Chondrocyte (in vitro differentiated cells): ENCODE results near the gene PLCXD1. TPM values are rescaled to one million over a fixed set of nuclear protein-coding genes. Genes with fewer than 3 reads are reported as not detected.

Experiments used
- DNase-seq: peaks from one replicate; pipeline ENCODE4 v3.0.0; 2021; ENCODE audit warnings: mixed read lengths, low spot score
- H3K27ac Mint-ChIP-seq: one replicate; pipeline ENCODE4 v1.8.0; 2021; ENCODE audit warnings: mild to moderate bottlenecking, moderate library complexity, mixed read lengths; ENCODE audit not compliant: unreplicated experiment
- H3K27me3 Mint-ChIP-seq: 2 replicates; pipeline ENCODE4 v1.8.0; 2021; ENCODE audit warnings: low read depth, mixed read lengths
- H3K36me3 Mint-ChIP-seq: 2 replicates; pipeline ENCODE4 v1.8.0; 2021; ENCODE audit warnings: low read depth, mixed read lengths
- H3K4me1 Mint-ChIP-seq: 2 replicates; pipeline ENCODE4 v1.8.0; 2021; ENCODE audit warnings: low read depth, mild to moderate bottlenecking, mixed read lengths
- H3K4me3 Mint-ChIP-seq: one replicate; pipeline ENCODE4 v1.8.0; 2021; ENCODE audit warnings: mild to moderate bottlenecking, moderate library complexity, mixed read lengths; ENCODE audit not compliant: unreplicated experiment
- H3K9me3 Mint-ChIP-seq: 2 replicates; pipeline ENCODE4 v1.8.0; 2021; ENCODE audit warnings: low read depth, mixed read lengths
- total RNA-seq: library from RNA; stranded (reverse); gene quantifications from 3 replicates; pipeline ENCODE4 v1.2.1, GENCODE V29; 2021
- TF ChIP-seq, protein P1 (sequence below): fragments of 200-600 bp; sonication (generic); IDR thresholded peaks from 2 replicates; pipeline ENCODE4 v1.5.0; 2021; ENCODE audit warnings: antibody characterized with exemption, mild to moderate bottlenecking, moderate library complexity

PLCXD1 gene
- total RNA-seq, 1 donor from 2014 or later, result 6.8 TPM

GRCh38 chrX:257681-258289 lies 23.4 kb upstream of the PLCXD1 start:
- TF ChIP-seq, protein P1, sequence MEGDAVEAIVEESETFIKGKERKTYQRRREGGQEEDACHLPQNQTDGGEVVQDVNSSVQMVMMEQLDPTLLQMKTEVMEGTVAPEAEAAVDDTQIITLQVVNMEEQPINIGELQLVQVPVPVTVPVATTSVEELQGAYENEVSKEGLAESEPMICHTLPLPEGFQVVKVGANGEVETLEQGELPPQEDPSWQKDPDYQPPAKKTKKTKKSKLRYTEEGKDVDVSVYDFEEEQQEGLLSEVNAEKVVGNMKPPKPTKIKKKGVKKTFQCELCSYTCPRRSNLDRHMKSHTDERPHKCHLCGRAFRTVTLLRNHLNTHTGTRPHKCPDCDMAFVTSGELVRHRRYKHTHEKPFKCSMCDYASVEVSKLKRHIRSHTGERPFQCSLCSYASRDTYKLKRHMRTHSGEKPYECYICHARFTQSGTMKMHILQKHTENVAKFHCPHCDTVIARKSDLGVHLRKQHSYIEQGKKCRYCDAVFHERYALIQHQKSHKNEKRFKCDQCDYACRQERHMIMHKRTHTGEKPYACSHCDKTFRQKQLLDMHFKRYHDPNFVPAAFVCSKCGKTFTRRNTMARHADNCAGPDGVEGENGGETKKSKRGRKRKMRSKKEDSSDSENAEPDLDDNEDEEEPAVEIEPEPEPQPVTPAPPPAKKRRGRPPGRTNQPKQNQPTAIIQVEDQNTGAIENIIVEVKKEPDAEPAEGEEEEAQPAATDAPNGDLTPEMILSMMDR, result no peak
- no peak overlapping the region for H3K27ac Mint-ChIP-seq
- H3K9me3 Mint-ChIP-seq, result no peaks in the 10 kb centered on the region
- no peaks in the 10 kb centered on the region for H3K27me3 Mint-ChIP-seq
- no peak overlapping the region for H3K4me3 Mint-ChIP-seq
- peaks cover 8% of the 10 kb centered on the region for H3K4me1 Mint-ChIP-seq
- no peaks in the 10 kb centered on the region for H3K36me3 Mint-ChIP-seq
- peak; percentile 82 for DNase-seq

GRCh38 chrX:258291-259040 lies 22.7 kb upstream of the PLCXD1 start:
- Mint-ChIP-seq H3K4me3 (no peak overlapping the region), H3K9me3 (no peaks in the 10 kb centered on the region), H3K27ac (no peak overlapping the region), H3K27me3 (no peaks in the 10 kb centered on the region), H3K4me1 (peaks cover 8% of the 10 kb centered on the region), H3K36me3 (no peaks in the 10 kb centered on the region)
- DNase-seq, result peak; percentile 67
- TF ChIP-seq, protein P1, result no peak

- TF ChIP-seq, protein P1, result no peak
- no peaks in the 10 kb centered on the region for H3K27me3 Mint-ChIP-seq
- no peak overlapping the region for H3K4me3 Mint-ChIP-seq
- no peaks in the 10 kb centered on the region for H3K36me3 Mint-ChIP-seq
- H3K4me1 Mint-ChIP-seq, result peaks cover 8% of the 10 kb centered on the region
- peak; percentile 50 for DNase-seq
- H3K27ac Mint-ChIP-seq, result no peak overlapping the region
- no peaks in the 10 kb centered on the region for H3K9me3 Mint-ChIP-seq
Observed at GRCh38 chrX:259692-260355, 21.4 kb upstream of the PLCXD1 start.

DNA sequence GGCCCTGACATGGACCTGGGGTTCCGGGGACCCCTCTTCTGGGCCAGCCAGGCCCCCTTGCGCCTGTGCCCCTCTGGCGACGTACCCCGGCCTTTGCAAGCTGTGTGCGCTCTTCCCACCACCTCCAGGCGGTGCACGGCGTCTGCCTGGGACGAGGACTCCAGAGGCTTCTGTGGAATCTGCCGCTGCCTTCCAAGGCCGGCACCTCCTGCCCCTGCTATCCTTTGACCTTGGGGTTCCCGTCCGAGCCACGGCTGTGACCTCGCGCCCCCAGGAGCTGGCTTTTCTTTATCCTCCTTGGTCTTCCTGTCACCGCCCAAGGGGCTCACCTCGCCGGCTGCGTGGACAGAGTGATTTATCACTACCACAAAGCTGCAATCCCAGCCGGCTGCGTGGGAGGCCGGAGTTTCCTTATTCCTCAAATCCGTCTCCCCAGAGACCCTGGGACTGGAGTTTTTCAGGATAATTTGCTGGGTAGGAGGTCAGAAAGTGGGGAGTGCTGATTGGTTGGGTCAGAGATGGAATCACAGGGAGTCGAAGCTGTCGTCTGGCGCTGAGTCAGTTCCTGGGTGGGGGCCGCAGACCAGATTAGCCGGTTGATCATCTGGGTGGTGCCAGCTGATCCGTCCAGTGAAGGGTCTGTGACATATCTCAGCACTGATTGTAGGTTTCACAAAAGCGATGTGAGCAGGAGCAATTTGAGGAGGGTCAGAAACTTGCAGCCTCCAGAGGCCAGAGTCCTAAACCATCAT lies 19.8 kb upstream of the PLCXD1 start:
- no peak overlapping the region for H3K27ac Mint-ChIP-seq
- peaks cover 8% of the 10 kb centered on the region for H3K4me1 Mint-ChIP-seq
- H3K4me3 Mint-ChIP-seq, result no peak overlapping the region

More for the DNA sequence above, 19.8 kb upstream of the PLCXD1 start:
- H3K9me3 Mint-ChIP-seq, result no peaks in the 10 kb centered on the region
- peak; percentile 86 for DNase-seq
- H3K27me3 Mint-ChIP-seq, result no peaks in the 10 kb centered on the region
- TF ChIP-seq, protein P1, result no peak
- H3K36me3 Mint-ChIP-seq, result no peaks in the 10 kb centered on the region
